HG03175 (cell line): ENCODE data around the gene IL1F10.
"Not testable (repeated sequence)": the region's sequence is repeated elsewhere in the genome, so short reads cannot be mapped to it uniquely, and the experiment has no call there.

Experiments used
- ATAC-seq: cut with Tn5 transposase; IDR thresholded peaks from one replicate; pipeline ENCODE4 v1.9.1; 2021; ENCODE audit warnings: mild to moderate bottlenecking, moderate library complexity; ENCODE audit not compliant: unreplicated experiment

The IL1F10 gene

GRCh38 chr2:113080134-113080533 is 12.4 kb downstream of the IL1F10 start:
- ATAC-seq = peak; percentile 47

GRCh38 chr2:113081488-113082210 is 13.9 kb downstream of the IL1F10 start:
- no peak for ATAC-seq

GRCh38 chr2:113083296-113083695 is 15.5 kb downstream of the IL1F10 start:
- no peak for ATAC-seq

- no peak for ATAC-seq
Measured at GRCh38 chr2:113084249-113085000, 16.7 kb downstream of the IL1F10 start.

- ATAC-seq = no peak
Measured at GRCh38 chr2:113085542-113085941, 17.8 kb downstream of the IL1F10 start.

- no peak for ATAC-seq
Measured at GRCh38 chr2:113088213-113088992, 20.6 kb downstream of the IL1F10 start.

GRCh38 chr2:113089916-113090315 is 22.1 kb downstream of the IL1F10 start:
- no peak for ATAC-seq

GRCh38 chr2:113091231-113091896 is 23.6 kb downstream of the IL1F10 start:
- ATAC-seq = no peak

- ATAC-seq = no peak
Measured at GRCh38 chr2:113092864-113093612, 25.3 kb downstream of the IL1F10 start.

GRCh38 chr2:113093613-113093977 is 25.8 kb downstream of the IL1F10 start:
- no peak for ATAC-seq

GRCh38 chr2:113096306-113096705 is 28.5 kb downstream of the IL1F10 start:
- ATAC-seq = not testable (repeated sequence)

- ATAC-seq = not testable (repeated sequence)
Measured at GRCh38 chr2:113096842-113097618, 29.3 kb downstream of the IL1F10 start.

- no peak for ATAC-seq
Measured at GRCh38 chr2:113098041-113098440, 30.3 kb downstream of the IL1F10 start.

- ATAC-seq = no peak
Measured at GRCh38 chr2:113098532-113098931, 30.8 kb downstream of the IL1F10 start.

- ATAC-seq = no peak
Measured at GRCh38 chr2:113102133-113102532, 34.4 kb downstream of the IL1F10 start.

GRCh38 chr2:113103277-113103676 is 35.5 kb downstream of the IL1F10 start:
- no peak for ATAC-seq

- no peak for ATAC-seq
Measured at GRCh38 chr2:113104054-113104611, 36.4 kb downstream of the IL1F10 start.

- no peak for ATAC-seq
Measured at GRCh38 chr2:113105047-113105785, 37.4 kb downstream of the IL1F10 start.

- no peak for ATAC-seq
Measured at GRCh38 chr2:113111121-113111520, 43.4 kb downstream of the IL1F10 start.
